Stimulated activated CD4-positive, alpha-beta T cell treated with anti-CD3 and anti-CD28 coated beads, TNF-alpha, amount 100 ng/mL, for 1 hour (primary cell): Measurements from ENCODE around the gene HSPA12B.

ENCODE experiments used
- DNase-seq, 3 donors: peaks; one replicate each; pipeline ENCODE4 v3.0.0-alpha.2; 2020; ENCODE audit warnings: low read depth in 3 of 3, low spot score in 1 of 3

The HSPA12B gene

DNA sequence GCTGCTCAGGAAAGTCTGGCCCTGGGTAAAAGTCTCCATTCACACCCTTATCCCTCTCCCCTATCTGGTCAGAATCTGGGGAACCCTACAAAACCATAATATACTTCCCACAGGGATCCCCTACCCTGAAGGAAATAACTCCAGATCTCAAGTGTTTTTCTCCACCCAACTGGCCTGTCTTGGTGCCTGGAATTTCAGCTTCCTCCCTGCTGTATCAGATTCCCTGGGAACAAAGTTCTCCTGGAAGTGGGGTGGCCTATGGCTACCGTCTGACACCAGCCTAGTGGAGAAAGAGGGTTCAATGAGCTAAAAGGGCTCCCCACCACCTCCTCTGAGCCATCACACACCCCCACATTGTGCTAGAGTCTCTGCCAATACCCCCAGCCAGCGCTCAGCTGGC lies 15.0 kb downstream of the HSPA12B start:
- no peak for DNase-seq

- DNase-seq, result no peak
Observed at GRCh38 chr20:3748073-3748472, 15.6 kb downstream of the HSPA12B start.

GRCh38 chr20:3749087-3749688 lies 16.7 kb downstream of the HSPA12B start:
- no peak for DNase-seq

- no peak for DNase-seq
Observed at GRCh38 chr20:3749689-3750531, 17.4 kb downstream of the HSPA12B start.

- DNase-seq, result no peak
Observed at GRCh38 chr20:3751305-3751674, 18.8 kb downstream of the HSPA12B start.

DNA sequence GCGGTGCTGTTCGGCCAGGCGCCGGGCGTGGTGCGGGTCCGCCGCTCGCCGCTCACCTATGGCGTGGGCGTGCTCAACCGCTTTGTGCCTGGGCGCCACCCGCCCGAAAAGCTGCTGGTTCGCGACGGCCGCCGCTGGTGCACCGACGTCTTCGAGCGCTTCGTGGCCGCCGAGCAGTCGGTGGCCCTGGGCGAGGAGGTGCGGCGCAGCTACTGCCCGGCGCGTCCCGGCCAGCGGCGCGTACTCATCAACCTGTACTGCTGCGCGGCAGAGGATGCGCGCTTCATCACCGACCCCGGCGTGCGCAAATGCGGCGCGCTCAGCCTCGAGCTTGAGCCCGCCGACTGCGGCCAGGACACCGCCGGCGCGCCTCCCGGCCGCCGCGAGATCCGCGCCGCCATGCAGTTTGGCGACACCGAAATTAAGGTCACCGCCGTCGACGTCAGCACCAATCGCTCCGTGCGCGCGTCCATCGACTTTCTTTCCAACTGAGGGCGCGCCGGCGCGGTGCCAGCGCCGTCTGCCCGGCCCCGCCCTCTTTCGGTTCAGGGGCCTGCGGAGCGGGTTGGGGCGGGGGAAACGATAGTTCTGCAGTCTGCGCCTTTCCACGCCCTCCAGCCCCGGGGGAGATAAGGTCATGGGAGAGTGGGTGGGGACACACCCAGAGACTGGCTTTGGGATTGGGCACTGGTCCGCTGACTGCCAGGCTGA lies 19.3 kb downstream of the HSPA12B start:
- DNase-seq, result no peak

DNA sequence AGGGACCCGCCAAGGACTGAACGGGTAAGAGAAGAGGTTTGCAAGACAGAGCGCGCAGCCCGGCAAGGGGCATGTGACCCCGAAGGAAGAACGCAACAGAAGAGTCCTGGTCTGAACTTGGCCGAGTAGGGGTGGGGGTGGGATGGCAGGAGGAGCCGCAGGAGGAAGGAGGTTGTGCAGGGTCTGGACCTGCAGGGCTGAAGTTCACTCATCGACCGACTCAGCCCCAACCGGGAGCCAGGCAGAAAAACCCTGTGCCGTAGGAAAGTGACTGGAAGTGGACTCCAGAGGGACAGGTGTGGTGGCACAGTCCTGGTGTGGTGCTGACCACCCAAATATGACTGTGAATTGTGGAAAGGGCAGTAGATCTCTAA lies 19.9 kb downstream of the HSPA12B start:
- no peak for DNase-seq

GRCh38 chr20:3753098-3753497 lies 20.6 kb downstream of the HSPA12B start:
- peak in 1 of 3 donors; percentile 19 for DNase-seq

DNA sequence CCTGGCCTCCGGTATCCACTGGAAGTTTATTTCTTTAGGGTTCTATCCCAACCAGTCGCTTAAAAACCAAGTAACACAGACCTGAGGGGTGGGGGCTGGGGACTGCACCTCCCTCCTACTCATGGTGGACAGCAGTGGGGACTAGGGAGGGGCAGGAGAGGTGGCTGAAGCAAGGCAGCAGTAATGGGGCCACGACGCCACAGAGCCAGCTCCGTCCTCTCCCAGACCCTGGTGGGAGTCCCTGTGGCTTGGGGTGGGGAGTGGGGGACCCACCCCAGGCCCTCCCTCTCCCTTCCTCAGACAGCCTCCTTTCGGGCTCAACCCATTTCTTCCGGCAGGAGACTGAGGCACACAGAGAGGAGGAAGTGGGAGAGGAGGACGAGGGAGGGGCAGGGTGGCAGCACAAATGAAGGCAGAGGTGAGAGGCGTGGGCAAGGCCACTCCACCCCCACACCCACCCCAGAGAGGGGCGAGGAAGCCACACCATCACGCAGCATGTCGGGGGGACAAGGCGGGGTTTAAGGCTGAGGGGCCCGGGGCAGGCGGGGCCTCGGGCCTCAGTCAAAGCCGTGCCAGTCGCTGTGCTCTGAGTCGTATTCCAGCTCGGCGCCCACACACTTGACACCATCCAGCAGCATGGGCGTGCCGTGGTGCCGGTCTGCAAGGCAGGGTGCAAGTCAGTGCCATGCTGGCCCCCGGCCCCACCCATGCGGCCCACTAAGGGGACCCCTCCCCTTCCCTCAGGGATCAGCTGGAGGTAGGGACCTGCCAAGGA lies 21.2 kb downstream of the HSPA12B start:
- DNase-seq, result no peak

DNA sequence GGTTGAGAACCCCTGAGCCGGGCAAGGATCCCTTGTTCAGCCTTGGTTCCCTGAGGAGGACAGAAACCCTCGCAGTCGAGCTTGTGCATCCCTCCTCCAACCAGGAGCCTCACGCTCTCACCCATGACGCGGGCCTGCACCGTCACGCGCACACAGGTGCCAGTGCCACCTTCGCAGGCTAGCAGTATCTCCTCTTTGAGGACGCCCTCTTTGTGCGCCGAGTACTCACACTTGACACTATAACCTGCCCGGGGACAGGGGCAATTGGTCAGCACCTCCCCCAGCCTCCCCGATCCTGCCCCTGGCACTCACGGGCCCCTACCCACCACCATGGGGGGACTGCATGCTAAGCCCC lies 21.8 kb downstream of the HSPA12B start:
- DNase-seq, result no peak

GRCh38 chr20:3755269-3755668 lies 22.8 kb downstream of the HSPA12B start:
- no peak for DNase-seq

DNA sequence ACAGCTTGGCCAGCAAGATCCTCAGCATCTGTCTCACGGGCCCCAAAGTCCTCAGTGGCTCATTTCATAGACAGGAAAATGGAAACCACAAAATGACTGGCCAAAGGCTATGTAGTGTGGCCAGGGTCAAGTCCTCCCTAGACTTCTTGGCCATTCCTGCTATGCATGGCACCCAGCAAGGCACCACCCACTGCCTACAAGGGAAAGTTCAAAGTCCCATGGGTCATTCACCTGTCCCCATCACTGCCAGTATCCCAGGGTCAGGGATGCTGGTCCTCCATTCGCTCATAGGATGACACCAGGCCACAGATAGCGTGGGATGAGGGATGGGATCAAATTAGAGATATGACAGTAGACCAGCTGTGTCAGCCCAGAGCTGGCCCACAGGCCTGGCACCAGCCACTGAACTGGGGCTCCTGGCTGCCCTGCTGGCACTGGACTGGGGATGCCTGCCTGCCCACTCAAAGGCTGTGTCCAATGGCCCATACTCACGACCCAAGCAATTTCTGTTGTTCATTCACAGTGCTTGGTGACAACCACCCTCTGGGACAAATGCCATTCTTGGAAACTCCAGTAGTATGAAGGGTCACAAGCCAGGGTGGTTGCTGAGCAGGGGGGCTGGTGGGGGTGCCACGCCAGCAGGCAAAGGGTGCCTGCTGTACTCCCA lies 23.5 kb downstream of the HSPA12B start:
- DNase-seq, result no peak

DNA sequence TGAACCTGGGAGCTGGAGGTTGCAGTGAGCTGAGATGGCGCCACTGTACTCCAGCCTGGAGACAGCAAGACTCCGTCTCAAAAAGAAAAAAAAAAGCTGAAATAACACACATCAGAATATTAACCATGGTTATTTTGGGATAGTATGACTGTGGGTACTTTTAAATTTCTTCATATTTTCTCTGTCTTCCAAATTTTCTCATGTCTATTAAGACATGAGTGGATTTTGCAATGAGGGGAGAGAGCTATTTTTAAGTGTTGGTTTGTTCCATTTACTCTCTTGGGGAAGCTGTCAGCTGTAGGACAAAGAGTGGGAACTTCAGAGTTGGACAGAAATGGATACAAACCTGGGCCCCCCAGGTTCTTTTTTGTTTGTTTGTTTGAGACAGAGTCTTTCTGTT lies 24.8 kb downstream of the HSPA12B start:
- no peak for DNase-seq

- DNase-seq, result no peak
Observed at GRCh38 chr20:3758566-3758965, 26.1 kb downstream of the HSPA12B start.

GRCh38 chr20:3759316-3759823 lies 26.9 kb downstream of the HSPA12B start:
- DNase-seq, result no peak

GRCh38 chr20:3759884-3760283 lies 27.4 kb downstream of the HSPA12B start:
- DNase-seq, result no peak

DNA sequence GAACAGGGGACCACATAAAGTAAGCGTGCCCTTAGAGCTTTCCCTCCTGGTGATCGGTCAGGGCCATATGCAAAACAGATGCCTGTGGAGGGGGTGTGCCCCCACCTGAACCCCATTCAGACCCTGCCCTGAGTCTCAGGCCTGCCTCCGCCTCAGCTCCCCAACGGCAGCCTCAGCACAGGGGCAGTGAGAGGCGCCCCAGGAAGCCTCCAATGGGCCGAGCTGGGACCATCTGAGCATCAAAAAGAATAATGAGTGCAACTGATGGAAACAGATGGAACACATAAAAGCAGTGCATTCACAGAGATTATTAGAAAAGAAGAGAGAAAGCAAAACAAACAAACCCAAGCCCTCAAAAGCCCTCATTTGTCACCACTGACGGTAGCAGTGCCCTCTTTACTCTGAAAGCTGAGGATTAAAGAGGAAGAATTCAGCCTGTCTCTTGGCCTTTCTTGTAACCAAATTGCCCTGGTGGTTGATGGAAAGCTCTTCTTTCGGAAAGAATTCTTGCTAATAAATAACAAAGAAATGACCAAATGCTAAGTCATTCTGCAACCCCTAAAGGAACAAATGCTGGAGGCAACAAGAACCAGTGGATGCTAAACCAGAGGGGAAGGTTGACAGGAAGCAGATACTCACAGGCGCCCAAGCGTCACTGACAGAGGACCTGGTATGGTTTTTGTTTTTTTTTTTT lies 28.3 kb downstream of the HSPA12B start:
- DNase-seq, result no peak

DNA sequence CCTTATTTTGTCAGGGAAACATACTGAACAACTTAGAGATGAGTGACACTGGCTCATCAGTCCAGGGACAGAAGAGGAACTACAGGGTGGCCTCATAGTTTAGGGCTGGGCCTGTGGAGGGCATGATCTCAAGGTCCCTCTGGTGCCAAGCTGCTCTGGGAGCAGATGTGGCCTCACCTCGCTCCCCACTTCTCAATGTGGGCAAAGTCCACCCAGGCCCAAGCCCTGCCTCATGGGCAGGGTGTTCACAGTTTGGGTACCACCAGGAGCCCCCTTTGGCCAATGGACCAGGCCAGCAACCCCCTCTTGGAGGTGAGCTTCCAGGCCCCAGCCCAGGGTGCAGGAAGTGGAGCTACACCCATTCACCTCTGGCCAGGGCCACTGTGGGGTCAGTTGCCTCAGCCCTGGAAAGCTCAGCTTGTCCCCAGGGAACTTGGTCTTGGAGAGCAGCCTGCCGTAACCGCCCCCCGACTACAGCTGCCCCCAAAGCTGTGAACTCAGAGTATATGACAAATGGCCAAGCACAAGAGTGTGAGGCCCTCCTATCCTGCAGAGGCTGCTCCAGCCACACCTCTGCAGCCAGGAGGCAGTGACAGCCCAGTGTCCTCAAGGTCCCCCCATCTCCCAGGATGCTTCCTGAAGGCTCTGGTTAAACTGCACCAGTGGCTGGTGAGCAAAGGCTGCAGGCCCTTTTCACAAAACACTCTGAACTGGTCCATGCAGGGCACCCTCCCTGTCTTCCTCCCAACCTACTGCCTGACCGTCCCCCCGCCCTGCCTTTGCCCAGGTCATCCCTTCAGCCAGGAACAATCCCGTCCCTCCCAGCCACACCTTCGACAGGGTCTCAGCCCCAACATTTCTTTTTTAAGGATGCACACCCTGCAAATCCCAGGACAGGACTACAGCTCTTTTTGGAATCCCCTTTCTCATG lies 31.5 kb downstream of the HSPA12B start:
- no peak for DNase-seq

GRCh38 chr20:3764659-3765058 lies 32.2 kb downstream of the HSPA12B start:
- no peak for DNase-seq
